Brain microvascular endothelial cell (primary cell): ENCODE results near the gene FYCO1.

Source experiments
- DNase-seq: peaks from one replicate; pipeline ENCODE4 v3.0.0-alpha.2; 2020
- H3K27ac ChIP-seq: fragments of 250-450 bp; sonication (Bioruptor Pico); 2 replicates; pipeline ENCODE4 v1.5.1; 2020; ENCODE audit warnings: mild to moderate bottlenecking, moderate library complexity
- H3K27me3 ChIP-seq: fragments of 250-450 bp; sonication (Bioruptor Pico); replicated peaks from 2 replicates; pipeline ENCODE4 v1.5.1; 2020; ENCODE audit warnings: mild to moderate bottlenecking
- H3K36me3 ChIP-seq: fragments of 250-450 bp; sonication (Bioruptor Pico); replicated peaks from 2 replicates; pipeline ENCODE4 v1.5.1; 2020; ENCODE audit warnings: mild to moderate bottlenecking
- H3K4me3 ChIP-seq: 2 replicates; pipeline ENCODE4 v1.5.1; 2011; ENCODE audit warnings: low read depth, mild to moderate bottlenecking, control low read depth, low read length, moderate library complexity
- CTCF ChIP-seq: IDR thresholded peaks from 2 replicates; pipeline ENCODE4 v1.5.1; 2011; ENCODE audit warnings: low read depth, mild to moderate bottlenecking, moderate library complexity, low read length, control low read depth, inconsistent platforms; ENCODE audit errors: missing control alignments
- in situ Hi-C: cut with HindIII; loops from 2 replicates; pipeline ENCODE4 v1.10.0; 2017; ENCODE audit warnings: low sequenced_read_pairs, low pct_ligation_motif_present

The FYCO1 gene

GRCh38 chr3:45968149-45968548 lies 27.5 kb downstream of the FYCO1 start:
- H3K27ac ChIP-seq, result no peak overlapping the region
- no peaks in the 10 kb centered on the region for H3K27me3 ChIP-seq
- H3K36me3 ChIP-seq, result peaks cover 27% of the 10 kb centered on the region
- no peak for DNase-seq
- in situ Hi-C loops, result no loop called here
- no peak overlapping the region for H3K4me3 ChIP-seq
- TF ChIP-seq CTCF, result no peak

- no peaks in the 10 kb centered on the region for H3K27me3 ChIP-seq
- no peak for DNase-seq
- H3K36me3 ChIP-seq, result peaks cover 30% of the 10 kb centered on the region
- H3K27ac ChIP-seq, result no peak overlapping the region
- in situ Hi-C loops, result no loop called here
- no peak overlapping the region for H3K4me3 ChIP-seq
- TF ChIP-seq CTCF, result no peak
Observed at GRCh38 chr3:45967724-45968123, 27.9 kb downstream of the FYCO1 start.

- Histone ChIP-seq H3K27ac (no peak overlapping the region), H3K36me3 (peaks cover 32% of the 10 kb centered on the region), H3K4me3 (no peak overlapping the region), H3K27me3 (no peaks in the 10 kb centered on the region)
- in situ Hi-C loops, result no loop called here
- DNase-seq, result no peak
- no peak for TF ChIP-seq CTCF
Observed at GRCh38 chr3:45966950-45967640, 28.5 kb downstream of the FYCO1 start.

- no peaks in the 10 kb centered on the region for H3K27me3 ChIP-seq
- no peak overlapping the region for H3K27ac ChIP-seq
- H3K36me3 ChIP-seq, result peaks cover 35% of the 10 kb centered on the region
- in situ Hi-C loops, result no loop called here
- no peak overlapping the region for H3K4me3 ChIP-seq
- TF ChIP-seq CTCF, result no peak
- no peak for DNase-seq
Observed at GRCh38 chr3:45966371-45966791, 29.2 kb downstream of the FYCO1 start.

GRCh38 chr3:45965653-45966052 lies 30.0 kb downstream of the FYCO1 start:
- no peak for TF ChIP-seq CTCF
- Histone ChIP-seq H3K27ac (no peak overlapping the region), H3K36me3 (peaks cover 37% of the 10 kb centered on the region), H3K27me3 (no peaks in the 10 kb centered on the region), H3K4me3 (no peak overlapping the region)
- in situ Hi-C loops, result no loop called here
- no peak for DNase-seq

- Histone ChIP-seq H3K36me3 (peaks cover 41% of the 10 kb centered on the region), H3K27ac (no peak overlapping the region), H3K27me3 (no peaks in the 10 kb centered on the region), H3K4me3 (no peak overlapping the region)
- DNase-seq, result no peak
- TF ChIP-seq CTCF, result no peak
- in situ Hi-C loops, result no loop called here
Observed at GRCh38 chr3:45965253-45965652, 30.4 kb downstream of the FYCO1 start.
